ENCODE measurements around the gene TMEM254. TPM values are rescaled to one million over a fixed set of nuclear protein-coding genes. Genes with fewer than 3 reads are reported as not detected.

Gene TMEM254
- total and polyA plus RNA-seq, 2 of the 13 experiments (the other 11 are each of a cell fraction or from before 2014, with no cell fraction given): 11.2 to 39.0 TPM

- no peak for TF ChIP-seq KIAA2018 (CRISPR knock-in tag; IDR thresholded peaks at IDR 0.05; ENCODE audit: borderline replicate concordance)
- TF ChIP-seq HDAC2 (CRISPR knock-in tag; IDR thresholded peaks at IDR 0.05): peak; percentile 47
- no peak for TF ChIP-seq RNF219 (CRISPR knock-in tag; IDR thresholded peaks at IDR 0.05)
- TF ChIP-seq SSRP1 (CRISPR knock-in tag; IDR thresholded peaks at IDR 0.05): no peak
- TF ChIP-seq MYNN (CRISPR knock-in tag; IDR thresholded peaks at IDR 0.05; ENCODE audit: low read depth): no peak
- peak; percentile 1; the same call in 1 of the 2 replicates for TF ChIP-seq ZBTB33 (CRISPR knock-in tag; IDR thresholded peaks at IDR 0.05)
- no peak for TF ChIP-seq MIXL1 (CRISPR knock-in tag; IDR thresholded peaks at IDR 0.05)
- TF ChIP-seq HMGXB3 (CRISPR knock-in tag; IDR thresholded peaks at IDR 0.05; ENCODE audit: borderline replicate concordance): no peak
- no peak for TF ChIP-seq RORA (CRISPR knock-in tag; IDR thresholded peaks at IDR 0.05)
- no peak for TF ChIP-seq GPN1 (CRISPR knock-in tag; IDR thresholded peaks at IDR 0.05; ENCODE audit: borderline replicate concordance)
- TF ChIP-seq NR2F2 (IDR thresholded peaks at IDR 0.05; ENCODE audit: borderline replicate concordance, low read depth): no peak
Measured at GRCh38 chr10:80078448-80079311, at the start of gene TMEM254 (continued).
